ENCODE measurements around the gene FANCD2. TPM values are rescaled to one million over a fixed set of nuclear protein-coding genes. Genes with fewer than 3 reads are reported as not detected.

Gene FANCD2
- total and polyA plus RNA-seq, 4 donors = 0.76 to 24.6 (median 0.84) TPM

DNA sequence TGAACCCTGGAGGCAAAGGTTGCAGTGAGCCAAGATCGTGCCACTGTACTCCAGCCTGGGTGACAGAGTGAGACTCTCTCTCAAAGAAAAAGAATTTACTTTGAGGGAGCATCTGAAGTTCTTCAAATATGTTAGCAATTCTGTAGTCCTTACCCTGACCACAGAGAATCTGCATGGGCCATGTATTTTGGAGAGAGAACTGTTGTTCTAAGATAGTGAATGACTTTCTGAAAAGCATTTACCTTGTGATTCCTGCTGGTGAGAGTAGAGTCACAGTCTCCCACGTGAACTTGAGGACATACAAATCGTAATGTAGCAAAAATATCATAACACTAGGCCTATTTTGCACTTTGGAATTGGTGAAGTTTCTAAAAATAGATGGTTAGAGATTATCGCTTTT is 93.1 kb downstream of the FANCD2 start:
- TF ChIP-seq, protein P1, sequence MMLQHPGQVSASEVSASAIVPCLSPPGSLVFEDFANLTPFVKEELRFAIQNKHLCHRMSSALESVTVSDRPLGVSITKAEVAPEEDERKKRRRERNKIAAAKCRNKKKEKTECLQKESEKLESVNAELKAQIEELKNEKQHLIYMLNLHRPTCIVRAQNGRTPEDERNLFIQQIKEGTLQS (IDR thresholded peaks at IDR 0.05) = no peak
- Histone ChIP-seq H3K9me3 (ENCODE audit: control insufficient read depth in 4 of 4, low read length in 3 of 4) (no peaks in the 10 kb centered on the region), H3K27ac (ENCODE audit: low read depth in 1 of 2, low read length in 2 of 2) (no peak overlapping the region), H3K9ac (ENCODE audit: low read depth in 1 of 2, low read length in 2 of 2) (no peak overlapping the region), H3K4me3 (ENCODE audit: low read depth in 1 of 3, low read length in 3 of 3) (no peak overlapping the region), H3K27me3 (ENCODE audit: control insufficient read depth in 4 of 4, insufficient read depth in 4 of 4, low read length in 3 of 4) (no peaks in the 10 kb centered on the region), H3K36me3 (ENCODE audit: control insufficient read depth in 4 of 4, insufficient read depth in 3 of 4, low read depth in 1 of 4, low read length in 3 of 4) (peaks cover 1 to 8% (median 3%) of the 10 kb centered on the region in 4 donors), H3K4me1 (ENCODE audit: control insufficient read depth in 4 of 4, insufficient read depth in 4 of 4, low read length in 3 of 4) (peaks cover 3 to 12% (median 10%) of the 10 kb centered on the region in 4 donors)
- 90% methylated on average over 4 of the region's 4 CpGs for WGBS
- no peak for DNase-seq (ENCODE audit: low spot score)

DNA sequence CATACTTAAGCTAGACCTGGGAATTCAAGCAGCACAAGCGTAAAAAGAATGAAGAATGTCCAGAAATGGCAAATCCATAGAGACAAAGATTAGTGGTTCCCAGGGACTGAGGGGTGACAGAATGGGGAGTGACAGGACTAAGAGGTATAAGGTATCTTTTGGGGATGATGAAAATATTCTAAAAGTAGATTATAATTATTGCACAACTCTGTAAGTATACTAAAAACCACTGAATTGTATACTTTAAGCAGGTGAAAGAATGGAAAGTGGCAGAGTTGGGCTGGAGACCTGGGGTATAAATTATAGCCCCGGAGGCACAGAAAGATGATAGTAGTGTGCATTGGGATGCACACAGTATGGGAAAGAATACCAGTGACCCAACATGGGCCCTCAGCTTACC is 94.8 kb downstream of the FANCD2 start:
- Histone ChIP-seq H3K4me1 (ENCODE audit: control insufficient read depth in 4 of 4, insufficient read depth in 4 of 4, low read length in 3 of 4) (peaks cover 3 to 11% (median 10%) of the 10 kb centered on the region in 4 donors), H3K27me3 (ENCODE audit: control insufficient read depth in 4 of 4, insufficient read depth in 4 of 4, low read length in 3 of 4) (no peaks in the 10 kb centered on the region), H3K27ac (ENCODE audit: low read depth in 1 of 2, low read length in 2 of 2) (no peak overlapping the region), H3K9ac (ENCODE audit: low read depth in 1 of 2, low read length in 2 of 2) (no peak overlapping the region), H3K4me3 (ENCODE audit: low read depth in 1 of 3, low read length in 3 of 3) (no peak overlapping the region), H3K9me3 (ENCODE audit: control insufficient read depth in 4 of 4, low read length in 3 of 4) (no peaks in the 10 kb centered on the region), H3K36me3 (ENCODE audit: control insufficient read depth in 4 of 4, insufficient read depth in 3 of 4, low read depth in 1 of 4, low read length in 3 of 4) (peaks cover 4 to 16% (median 10%) of the 10 kb centered on the region in 4 donors)
- no peak for DNase-seq (ENCODE audit: low spot score)
- WGBS = 94% methylated on average over 2 of the region's 2 CpGs
- no peak for TF ChIP-seq GABPA (IDR thresholded peaks at IDR 0.05 in 1 of 2, conservative IDR thresholded peaks at IDR 0.05 in 1 of 2)
- TF ChIP-seq FOXA2 (IDR thresholded peaks at IDR 0.05) = no peak
- TF ChIP-seq, protein P2, sequence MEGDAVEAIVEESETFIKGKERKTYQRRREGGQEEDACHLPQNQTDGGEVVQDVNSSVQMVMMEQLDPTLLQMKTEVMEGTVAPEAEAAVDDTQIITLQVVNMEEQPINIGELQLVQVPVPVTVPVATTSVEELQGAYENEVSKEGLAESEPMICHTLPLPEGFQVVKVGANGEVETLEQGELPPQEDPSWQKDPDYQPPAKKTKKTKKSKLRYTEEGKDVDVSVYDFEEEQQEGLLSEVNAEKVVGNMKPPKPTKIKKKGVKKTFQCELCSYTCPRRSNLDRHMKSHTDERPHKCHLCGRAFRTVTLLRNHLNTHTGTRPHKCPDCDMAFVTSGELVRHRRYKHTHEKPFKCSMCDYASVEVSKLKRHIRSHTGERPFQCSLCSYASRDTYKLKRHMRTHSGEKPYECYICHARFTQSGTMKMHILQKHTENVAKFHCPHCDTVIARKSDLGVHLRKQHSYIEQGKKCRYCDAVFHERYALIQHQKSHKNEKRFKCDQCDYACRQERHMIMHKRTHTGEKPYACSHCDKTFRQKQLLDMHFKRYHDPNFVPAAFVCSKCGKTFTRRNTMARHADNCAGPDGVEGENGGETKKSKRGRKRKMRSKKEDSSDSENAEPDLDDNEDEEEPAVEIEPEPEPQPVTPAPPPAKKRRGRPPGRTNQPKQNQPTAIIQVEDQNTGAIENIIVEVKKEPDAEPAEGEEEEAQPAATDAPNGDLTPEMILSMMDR (IDR thresholded peaks at IDR 0.05; ENCODE audit: low read depth, low read length, missing input control) = no peak
- TF ChIP-seq TAF1 (conservative IDR thresholded peaks at IDR 0.05) = no peak
- no peak for TF ChIP-seq RXRA (IDR thresholded peaks at IDR 0.05)
- TF ChIP-seq, protein P1 (IDR thresholded peaks at IDR 0.05) = no peak
- no peak for TF ChIP-seq HNF4G (IDR thresholded peaks at IDR 0.05)
- no peak for TF ChIP-seq EGR1 (IDR thresholded peaks at IDR 0.05; ENCODE audit: low read depth in 2 of 2)
- TF ChIP-seq NR2F2 (IDR thresholded peaks at IDR 0.05) = no peak
- TF ChIP-seq YY1 (IDR thresholded peaks at IDR 0.05) = no peak
- TF ChIP-seq, protein P3, sequence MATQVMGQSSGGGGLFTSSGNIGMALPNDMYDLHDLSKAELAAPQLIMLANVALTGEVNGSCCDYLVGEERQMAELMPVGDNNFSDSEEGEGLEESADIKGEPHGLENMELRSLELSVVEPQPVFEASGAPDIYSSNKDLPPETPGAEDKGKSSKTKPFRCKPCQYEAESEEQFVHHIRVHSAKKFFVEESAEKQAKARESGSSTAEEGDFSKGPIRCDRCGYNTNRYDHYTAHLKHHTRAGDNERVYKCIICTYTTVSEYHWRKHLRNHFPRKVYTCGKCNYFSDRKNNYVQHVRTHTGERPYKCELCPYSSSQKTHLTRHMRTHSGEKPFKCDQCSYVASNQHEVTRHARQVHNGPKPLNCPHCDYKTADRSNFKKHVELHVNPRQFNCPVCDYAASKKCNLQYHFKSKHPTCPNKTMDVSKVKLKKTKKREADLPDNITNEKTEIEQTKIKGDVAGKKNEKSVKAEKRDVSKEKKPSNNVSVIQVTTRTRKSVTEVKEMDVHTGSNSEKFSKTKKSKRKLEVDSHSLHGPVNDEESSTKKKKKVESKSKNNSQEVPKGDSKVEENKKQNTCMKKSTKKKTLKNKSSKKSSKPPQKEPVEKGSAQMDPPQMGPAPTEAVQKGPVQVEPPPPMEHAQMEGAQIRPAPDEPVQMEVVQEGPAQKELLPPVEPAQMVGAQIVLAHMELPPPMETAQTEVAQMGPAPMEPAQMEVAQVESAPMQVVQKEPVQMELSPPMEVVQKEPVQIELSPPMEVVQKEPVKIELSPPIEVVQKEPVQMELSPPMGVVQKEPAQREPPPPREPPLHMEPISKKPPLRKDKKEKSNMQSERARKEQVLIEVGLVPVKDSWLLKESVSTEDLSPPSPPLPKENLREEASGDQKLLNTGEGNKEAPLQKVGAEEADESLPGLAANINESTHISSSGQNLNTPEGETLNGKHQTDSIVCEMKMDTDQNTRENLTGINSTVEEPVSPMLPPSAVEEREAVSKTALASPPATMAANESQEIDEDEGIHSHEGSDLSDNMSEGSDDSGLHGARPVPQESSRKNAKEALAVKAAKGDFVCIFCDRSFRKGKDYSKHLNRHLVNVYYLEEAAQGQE (IDR thresholded peaks at IDR 0.05) = no peak
- no peak for TF ChIP-seq RAD21 (IDR thresholded peaks at IDR 0.05)
- TF ChIP-seq HNF4A (conservative IDR thresholded peaks at IDR 0.05) = no peak
